ENCODE data around the gene CENPV.

DNA sequence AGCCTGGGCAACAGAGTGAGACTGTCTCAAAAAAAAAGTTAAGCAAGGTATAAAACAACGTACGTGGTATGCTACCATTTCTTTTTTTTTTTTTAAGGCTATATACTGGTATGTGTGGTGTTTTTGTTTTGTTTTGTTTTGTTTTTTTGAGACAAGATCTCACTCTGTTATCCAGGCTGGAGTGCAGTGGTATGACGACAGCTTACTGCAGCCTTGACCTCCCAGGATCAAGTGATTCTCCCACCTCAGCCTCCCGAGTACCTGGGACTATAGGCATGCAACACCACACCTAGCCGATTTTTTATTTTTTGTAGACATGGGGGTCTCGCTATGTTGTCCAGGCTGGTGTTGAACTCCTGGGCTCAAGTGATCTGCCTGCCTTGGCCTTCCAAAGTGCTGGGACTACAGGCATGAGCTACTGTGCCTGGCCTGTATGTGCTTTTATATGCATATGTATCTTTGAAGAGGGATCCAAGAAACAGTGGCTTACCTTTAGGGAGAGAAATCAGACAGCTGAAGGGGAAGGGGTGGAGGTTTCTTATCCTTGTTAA, 6.5 kb downstream of the CENPV start:
- TF ChIP-seq, protein P1, sequence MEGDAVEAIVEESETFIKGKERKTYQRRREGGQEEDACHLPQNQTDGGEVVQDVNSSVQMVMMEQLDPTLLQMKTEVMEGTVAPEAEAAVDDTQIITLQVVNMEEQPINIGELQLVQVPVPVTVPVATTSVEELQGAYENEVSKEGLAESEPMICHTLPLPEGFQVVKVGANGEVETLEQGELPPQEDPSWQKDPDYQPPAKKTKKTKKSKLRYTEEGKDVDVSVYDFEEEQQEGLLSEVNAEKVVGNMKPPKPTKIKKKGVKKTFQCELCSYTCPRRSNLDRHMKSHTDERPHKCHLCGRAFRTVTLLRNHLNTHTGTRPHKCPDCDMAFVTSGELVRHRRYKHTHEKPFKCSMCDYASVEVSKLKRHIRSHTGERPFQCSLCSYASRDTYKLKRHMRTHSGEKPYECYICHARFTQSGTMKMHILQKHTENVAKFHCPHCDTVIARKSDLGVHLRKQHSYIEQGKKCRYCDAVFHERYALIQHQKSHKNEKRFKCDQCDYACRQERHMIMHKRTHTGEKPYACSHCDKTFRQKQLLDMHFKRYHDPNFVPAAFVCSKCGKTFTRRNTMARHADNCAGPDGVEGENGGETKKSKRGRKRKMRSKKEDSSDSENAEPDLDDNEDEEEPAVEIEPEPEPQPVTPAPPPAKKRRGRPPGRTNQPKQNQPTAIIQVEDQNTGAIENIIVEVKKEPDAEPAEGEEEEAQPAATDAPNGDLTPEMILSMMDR (IDR thresholded peaks at IDR 0.05; ENCODE audit: low read length), result no peak
- TF ChIP-seq EZH2 (optimal IDR thresholded peaks at IDR 0.05; ENCODE audit: low read depth, low read length) (no peak), EZH2phosphoT487 (IDR thresholded peaks at IDR 0.05; ENCODE audit: low read length) (no peak)
